RWPE2 (cell line): ENCODE results near the gene GSK3B.
A peak's percentile ranks its signal among the peaks of the same experiment; 100 is the strongest.
"Not testable (repeated sequence)": the region's sequence is repeated elsewhere in the genome, so short reads cannot be mapped to it uniquely, and the experiment has no call there.

Experiments used
- ATAC-seq: fragments of 200-7000 bp; cut with Tn5 transposase; 3 replicates; pipeline ENCODE4 v1.9.1; 2021; ENCODE audit warnings: low read depth
- DNase-seq: peaks from one replicate; pipeline ENCODE4 v3.0.0-alpha.2; 2020; ENCODE audit warnings: low spot score
- H3K27ac ChIP-seq: fragments of 450-650 bp; 2 replicates; pipeline ENCODE4 v1.5.1; 2017; ENCODE audit warnings: mild to moderate bottlenecking; ENCODE audit not compliant: poor library complexity, severe bottlenecking
- H3K27me3 ChIP-seq: fragments of 250-450 bp; sonication (Bioruptor Pico); 2 replicates; pipeline ENCODE4 v1.5.1; 2021; ENCODE audit warnings: mild to moderate bottlenecking, moderate library complexity; ENCODE audit not compliant: insufficient read depth, poor library complexity, severe bottlenecking
- H3K36me3 ChIP-seq: fragments of 250-450 bp; sonication (Bioruptor Pico); 2 replicates; pipeline ENCODE4 v1.5.1; 2020; ENCODE audit warnings: low read depth, mild to moderate bottlenecking, moderate library complexity
- H3K4me1 ChIP-seq: fragments of 250-450 bp; sonication (Bioruptor Pico); 2 replicates; pipeline ENCODE4 v1.5.1; 2021; ENCODE audit warnings: mild to moderate bottlenecking, moderate library complexity; ENCODE audit not compliant: insufficient read depth, poor library complexity, severe bottlenecking
- H3K4me3 ChIP-seq: fragments of 250-450 bp; sonication (Bioruptor Pico); 2 replicates; pipeline ENCODE4 v1.5.1; 2021; ENCODE audit warnings: mild to moderate bottlenecking, moderate library complexity; ENCODE audit not compliant: severe bottlenecking
- H3K9me3 ChIP-seq: fragments of 250-450 bp; sonication (Bioruptor Pico); 2 replicates; pipeline ENCODE4 v1.5.1; 2021; ENCODE audit warnings: mild to moderate bottlenecking, moderate library complexity; ENCODE audit not compliant: severe bottlenecking
- TF ChIP-seq, protein P1 (sequence below): fragments of 450-650 bp; IDR thresholded peaks from one replicate; pipeline ENCODE4 v1.5.1; 2017; ENCODE audit warnings: mild to moderate bottlenecking, moderate library complexity; ENCODE audit not compliant: poor library complexity, severe bottlenecking

The GSK3B gene

DNA sequence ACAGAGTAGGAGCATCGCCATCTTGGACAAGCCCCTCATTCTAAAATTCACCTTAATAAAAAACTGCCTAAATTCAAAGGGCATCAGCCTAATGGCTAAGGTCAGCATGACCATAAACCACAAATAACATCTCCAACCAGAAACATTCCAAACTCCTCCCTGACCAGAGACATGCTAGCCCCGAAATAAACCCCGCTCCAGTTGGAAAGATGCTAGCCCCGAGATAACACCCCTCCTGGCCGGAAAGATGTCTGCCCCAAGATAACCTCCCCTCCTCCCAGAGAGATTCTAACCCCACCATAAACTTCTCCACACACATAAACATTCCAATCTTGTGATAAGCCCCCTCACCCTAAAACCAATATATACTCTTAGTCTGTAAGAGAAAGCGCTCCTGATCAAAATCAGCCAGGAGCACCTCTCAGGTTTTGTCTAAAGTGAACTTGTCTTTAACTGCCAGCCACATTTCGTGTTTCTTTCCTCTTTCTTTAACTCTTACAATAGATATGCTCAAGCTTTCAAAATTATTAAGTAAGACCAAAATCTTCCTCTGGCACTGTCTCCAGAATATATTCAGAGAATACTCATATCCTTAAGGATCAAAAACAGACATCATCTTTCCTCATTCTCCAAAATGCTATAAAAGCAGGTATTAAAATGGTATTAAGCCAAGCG, 104.1 kb downstream of the GSK3B start:
- DNase-seq, result no peak
- Histone ChIP-seq H3K4me1 (peaks cover 18% of the 10 kb centered on the region), H3K36me3 (peaks cover 24% of the 10 kb centered on the region), H3K9me3 (peaks cover 5% of the 10 kb centered on the region), H3K4me3 (no peak overlapping the region), H3K27me3 (no peaks in the 10 kb centered on the region), H3K27ac (no peak overlapping the region)
- ATAC-seq, result no peak
- TF ChIP-seq, protein P1, sequence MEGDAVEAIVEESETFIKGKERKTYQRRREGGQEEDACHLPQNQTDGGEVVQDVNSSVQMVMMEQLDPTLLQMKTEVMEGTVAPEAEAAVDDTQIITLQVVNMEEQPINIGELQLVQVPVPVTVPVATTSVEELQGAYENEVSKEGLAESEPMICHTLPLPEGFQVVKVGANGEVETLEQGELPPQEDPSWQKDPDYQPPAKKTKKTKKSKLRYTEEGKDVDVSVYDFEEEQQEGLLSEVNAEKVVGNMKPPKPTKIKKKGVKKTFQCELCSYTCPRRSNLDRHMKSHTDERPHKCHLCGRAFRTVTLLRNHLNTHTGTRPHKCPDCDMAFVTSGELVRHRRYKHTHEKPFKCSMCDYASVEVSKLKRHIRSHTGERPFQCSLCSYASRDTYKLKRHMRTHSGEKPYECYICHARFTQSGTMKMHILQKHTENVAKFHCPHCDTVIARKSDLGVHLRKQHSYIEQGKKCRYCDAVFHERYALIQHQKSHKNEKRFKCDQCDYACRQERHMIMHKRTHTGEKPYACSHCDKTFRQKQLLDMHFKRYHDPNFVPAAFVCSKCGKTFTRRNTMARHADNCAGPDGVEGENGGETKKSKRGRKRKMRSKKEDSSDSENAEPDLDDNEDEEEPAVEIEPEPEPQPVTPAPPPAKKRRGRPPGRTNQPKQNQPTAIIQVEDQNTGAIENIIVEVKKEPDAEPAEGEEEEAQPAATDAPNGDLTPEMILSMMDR, result no peak

- H3K27me3 ChIP-seq, H3K4me1 ChIP-seq, H3K9me3 ChIP-seq, ATAC-seq, H3K27ac ChIP-seq, H3K4me3 ChIP-seq, DNase-seq: not testable (repeated sequence)
- H3K36me3 ChIP-seq, result peaks cover 26% of the 10 kb centered on the region
Measured at GRCh38 chr3:119986812-119987211, 107.4 kb downstream of the GSK3B start.

DNA sequence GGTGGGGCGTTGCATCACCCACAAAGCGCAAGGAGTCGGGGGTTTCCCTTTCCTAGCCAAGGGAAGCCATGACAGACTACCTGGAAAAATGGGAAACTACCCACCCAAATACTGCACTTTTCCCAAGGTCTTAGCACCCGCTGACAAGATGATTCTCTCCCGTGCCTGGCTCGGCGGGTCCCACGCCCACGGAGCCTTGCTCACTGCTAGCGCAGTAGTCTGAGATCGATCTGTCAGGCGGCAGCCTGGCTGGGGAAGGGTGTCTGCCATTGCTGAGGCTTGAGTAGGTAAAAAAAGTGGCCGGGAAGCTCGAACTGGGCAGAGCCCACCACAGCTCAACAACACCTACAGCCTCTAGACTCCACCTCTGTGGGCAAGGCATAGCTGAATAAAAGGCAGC, 112.9 kb downstream of the GSK3B start:
- H3K4me3 ChIP-seq, result no peak overlapping the region
- DNase-seq (no peak), ATAC-seq (no peak)
- no peak overlapping the region for H3K27ac ChIP-seq
- H3K36me3 ChIP-seq, result peaks cover 29% of the 10 kb centered on the region; the same call in 1 of the 2 replicates
- H3K4me1 ChIP-seq, result peaks cover 15% of the 10 kb centered on the region
- no peaks in the 10 kb centered on the region for H3K9me3 ChIP-seq
- H3K27me3 ChIP-seq, result no peaks in the 10 kb centered on the region
- TF ChIP-seq, protein P1, result no peak

- no peaks in the 10 kb centered on the region for H3K27me3 ChIP-seq
- H3K36me3 ChIP-seq, result peaks cover 21% of the 10 kb centered on the region; the same call in 1 of the 2 replicates
- no peak for ATAC-seq
- H3K27ac ChIP-seq, result no peak overlapping the region
- TF ChIP-seq, protein P1, result no peak
- no peak for DNase-seq
- peaks cover 42% of the 10 kb centered on the region for H3K4me1 ChIP-seq
- H3K9me3 ChIP-seq, result no peaks in the 10 kb centered on the region
- no peak overlapping the region for H3K4me3 ChIP-seq
Measured at GRCh38 chr3:119978554-119979208, 115.6 kb downstream of the GSK3B start.

- Histone ChIP-seq H3K9me3 (no peaks in the 10 kb centered on the region), H3K4me3 (no peak overlapping the region), H3K4me1 (peaks cover 45% of the 10 kb centered on the region), H3K36me3 (peaks cover 23% of the 10 kb centered on the region), H3K27ac (peak overlapping the region; percentile 23), H3K27me3 (no peaks in the 10 kb centered on the region)
- TF ChIP-seq, protein P1, result no peak
- ATAC-seq (no peak), DNase-seq (no peak)
Measured at GRCh38 chr3:119977353-119977752, 116.9 kb downstream of the GSK3B start.
